GM12873 (cell line): ENCODE results near the gene NRDC.

ENCODE experiments used
- TF ChIP-seq, protein P1 (sequence below): IDR thresholded peaks from 2 replicates; pipeline ENCODE4 v1.5.1; 2012; ENCODE audit warnings: low read depth, mild to moderate bottlenecking, moderate library complexity, low read length, control low read depth; ENCODE audit not compliant: insufficient read depth; ENCODE audit errors: missing control alignments

Gene NRDC

GRCh38 chr1:51877434-51878307, 856 bp downstream of the NRDC start:
- TF ChIP-seq, protein P1, sequence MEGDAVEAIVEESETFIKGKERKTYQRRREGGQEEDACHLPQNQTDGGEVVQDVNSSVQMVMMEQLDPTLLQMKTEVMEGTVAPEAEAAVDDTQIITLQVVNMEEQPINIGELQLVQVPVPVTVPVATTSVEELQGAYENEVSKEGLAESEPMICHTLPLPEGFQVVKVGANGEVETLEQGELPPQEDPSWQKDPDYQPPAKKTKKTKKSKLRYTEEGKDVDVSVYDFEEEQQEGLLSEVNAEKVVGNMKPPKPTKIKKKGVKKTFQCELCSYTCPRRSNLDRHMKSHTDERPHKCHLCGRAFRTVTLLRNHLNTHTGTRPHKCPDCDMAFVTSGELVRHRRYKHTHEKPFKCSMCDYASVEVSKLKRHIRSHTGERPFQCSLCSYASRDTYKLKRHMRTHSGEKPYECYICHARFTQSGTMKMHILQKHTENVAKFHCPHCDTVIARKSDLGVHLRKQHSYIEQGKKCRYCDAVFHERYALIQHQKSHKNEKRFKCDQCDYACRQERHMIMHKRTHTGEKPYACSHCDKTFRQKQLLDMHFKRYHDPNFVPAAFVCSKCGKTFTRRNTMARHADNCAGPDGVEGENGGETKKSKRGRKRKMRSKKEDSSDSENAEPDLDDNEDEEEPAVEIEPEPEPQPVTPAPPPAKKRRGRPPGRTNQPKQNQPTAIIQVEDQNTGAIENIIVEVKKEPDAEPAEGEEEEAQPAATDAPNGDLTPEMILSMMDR, result no peak

DNA sequence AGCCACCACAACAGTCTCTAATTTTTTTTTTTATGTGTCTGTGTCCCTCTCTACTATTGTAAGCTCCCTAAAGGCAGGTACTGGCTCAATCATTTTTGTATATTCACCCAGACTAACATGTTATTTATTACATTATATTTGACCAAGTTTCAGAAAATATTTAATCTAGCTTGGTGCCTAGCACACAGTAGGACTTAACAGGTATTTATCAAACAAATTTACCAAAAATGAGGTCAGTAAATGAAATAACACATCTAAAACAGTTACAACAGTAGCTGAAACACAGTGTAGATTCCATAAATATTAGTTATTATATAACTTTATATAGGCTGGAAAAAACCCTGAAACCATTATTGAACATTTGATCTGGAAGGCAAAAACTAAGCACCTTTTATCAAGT, 2.7 kb downstream of the NRDC start:
- TF ChIP-seq, protein P1, result no peak

DNA sequence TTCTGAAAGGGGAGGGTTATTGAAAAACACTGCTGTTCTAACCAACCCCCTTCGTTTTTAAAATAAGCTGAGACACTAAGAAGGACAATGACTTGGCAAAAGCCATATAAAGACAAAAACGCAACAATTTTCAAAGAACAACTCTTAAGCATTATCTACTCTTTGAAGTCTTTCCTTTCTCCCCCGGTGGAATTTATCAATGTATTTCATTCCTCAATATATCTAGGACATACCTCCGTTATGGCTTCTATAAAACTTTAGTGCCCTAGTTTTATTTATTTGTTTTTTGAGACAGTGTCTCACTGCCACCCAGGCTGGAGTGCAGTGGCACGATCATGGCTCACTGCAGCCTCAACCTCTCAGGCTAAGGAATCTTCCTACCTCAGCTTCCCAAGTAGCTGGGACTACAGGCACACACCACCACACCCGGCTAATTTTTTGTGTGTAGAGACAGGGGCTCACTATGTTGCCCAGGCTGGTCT, 3.2 kb downstream of the NRDC start:
- TF ChIP-seq, protein P1, result no peak

DNA sequence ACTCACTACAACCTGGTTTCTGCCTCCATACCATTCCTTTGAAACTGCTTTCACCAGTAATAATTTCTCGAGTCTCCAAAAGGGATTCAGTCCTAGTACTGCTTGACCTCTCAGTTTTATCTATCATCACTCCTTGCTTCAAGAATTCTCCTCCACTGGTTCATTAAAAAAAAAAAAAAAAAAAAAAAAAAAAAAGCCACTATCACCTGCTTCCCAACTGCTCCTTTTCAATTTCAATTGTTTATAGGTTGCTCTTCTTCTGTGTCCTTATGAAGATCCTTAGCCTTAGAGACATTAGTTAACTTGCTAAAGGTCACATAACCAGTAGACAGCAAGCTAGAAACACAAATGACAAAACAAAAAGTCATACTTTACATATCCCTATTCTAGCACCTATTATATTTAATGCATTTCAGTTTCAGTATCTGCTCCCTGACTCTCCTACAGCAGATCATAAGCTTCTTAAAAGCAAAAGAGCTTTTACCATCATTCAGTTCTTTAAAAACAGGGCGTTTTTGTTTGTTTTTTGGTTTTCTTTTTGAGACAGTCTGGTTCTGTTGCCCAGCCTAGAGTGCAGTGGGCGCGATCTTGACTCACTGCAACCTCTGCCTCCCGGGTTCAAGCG, 7.1 kb downstream of the NRDC start:
- TF ChIP-seq, protein P1, result no peak

DNA sequence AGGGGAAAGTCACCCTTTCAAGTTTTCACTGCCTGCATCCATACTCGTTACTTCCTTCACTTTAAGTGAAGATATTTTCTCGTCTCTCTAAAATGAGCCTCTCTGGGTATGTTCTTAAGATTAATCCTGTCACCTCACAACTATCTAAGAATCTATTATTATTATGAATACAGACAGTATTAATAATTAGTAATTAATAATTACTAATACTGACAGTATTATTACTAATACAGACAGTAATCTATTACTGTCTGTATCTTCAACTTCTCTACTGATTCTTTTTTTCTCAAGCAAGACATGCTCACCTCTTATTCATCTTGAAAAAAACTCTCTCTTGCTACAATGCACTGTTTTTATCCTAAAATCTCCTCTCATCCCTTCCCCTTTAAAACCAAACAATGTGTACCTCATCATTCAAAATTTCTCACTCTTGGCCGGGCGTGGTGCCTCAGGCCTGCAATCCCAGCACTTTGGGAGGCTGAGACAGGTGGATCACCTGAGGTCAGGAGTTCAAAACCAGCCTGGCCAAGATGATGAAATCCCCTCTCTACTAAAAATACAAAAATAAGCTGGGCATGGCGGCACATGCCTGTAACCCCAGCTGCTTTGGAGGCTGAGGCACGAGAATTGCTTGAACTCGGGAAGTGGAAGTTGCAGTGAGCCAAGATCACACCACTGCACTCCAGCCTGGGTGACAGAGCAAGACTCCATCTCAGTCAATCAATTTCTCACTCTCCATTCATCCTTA, 7.8 kb downstream of the NRDC start:
- TF ChIP-seq, protein P1, result no peak

- TF ChIP-seq, protein P1, result no peak
Observed at GRCh38 chr1:51867479-51868232, 10.9 kb downstream of the NRDC start.

DNA sequence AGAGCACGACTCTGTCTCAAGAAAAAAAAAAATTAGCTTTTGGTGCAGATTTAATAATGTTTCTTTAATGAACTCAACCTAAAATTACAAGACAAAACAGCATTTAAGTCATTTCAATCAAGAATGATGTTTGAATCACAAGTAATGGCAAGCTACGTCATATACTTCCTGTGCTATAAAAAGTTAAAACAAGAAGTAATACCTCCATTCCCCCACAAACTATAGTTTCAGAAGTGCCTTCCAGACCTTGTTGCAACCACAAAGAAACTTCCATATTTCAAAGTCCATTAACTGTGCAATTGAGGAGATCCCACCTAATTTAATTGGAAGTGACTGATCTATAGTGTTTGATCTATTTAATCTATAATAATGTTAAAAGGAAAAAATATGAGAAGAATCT, 15.1 kb downstream of the NRDC start:
- TF ChIP-seq, protein P1, result no peak
